ENCODE data around the gene PSMB7. TPM values are rescaled to one million over a fixed set of nuclear protein-coding genes. Genes with fewer than 3 reads are reported as not detected.

Gene PSMB7
- total RNA-seq, 1 experiment from 2014 or later: 187 TPM

DNA sequence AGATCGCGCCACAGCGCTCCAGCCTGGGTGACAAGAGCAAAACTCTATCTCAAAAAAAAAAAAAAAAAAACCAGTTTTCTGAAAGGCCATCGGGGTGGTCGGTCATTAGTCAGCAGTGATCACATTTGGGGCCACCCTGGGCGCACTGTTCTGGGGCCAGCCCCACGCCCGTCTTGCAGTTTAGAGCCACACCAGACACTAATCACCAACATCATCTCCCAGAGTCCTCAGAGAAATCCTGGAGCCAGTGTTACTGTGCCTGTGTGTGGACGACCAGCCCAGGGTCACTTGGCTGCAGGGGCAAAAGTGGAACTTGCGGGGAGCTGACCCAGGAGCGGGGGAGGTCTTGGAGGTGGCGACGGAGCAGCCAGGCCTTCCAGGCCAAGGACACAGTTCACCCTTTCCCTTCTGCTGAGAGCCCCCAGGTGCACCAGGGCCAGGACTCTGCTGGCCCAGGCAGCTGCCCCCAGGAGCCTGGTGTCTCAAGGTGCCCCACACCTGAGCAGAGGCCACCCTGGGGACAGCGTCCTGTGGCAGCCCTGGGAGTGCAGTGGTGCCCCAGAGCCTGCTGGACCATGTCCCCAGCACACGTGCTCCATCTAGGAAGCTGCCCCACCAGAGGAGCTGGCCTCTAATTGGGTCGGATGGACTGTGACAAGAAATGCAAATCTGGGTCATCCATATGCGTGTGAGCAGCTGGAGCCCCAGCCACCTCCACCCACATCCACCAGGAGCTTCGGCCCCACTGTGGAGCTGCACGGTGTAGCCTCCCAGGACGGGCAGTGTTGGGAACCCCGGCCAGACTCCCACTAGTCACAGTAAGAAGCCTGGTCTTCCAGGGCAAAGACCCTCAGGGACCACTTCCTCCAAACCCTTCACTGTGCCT is 106.4 kb downstream of the PSMB7 start:
- Mint-ChIP-seq H3K4me3 (no peak overlapping the region), H3K36me3 (no peaks in the 10 kb centered on the region), H3K4me1 (peaks cover 5% of the 10 kb centered on the region; the same call in 1 of the 2 replicates), H3K27me3 (ENCODE audit: low read depth) (no peaks in the 10 kb centered on the region), H3K27ac (no peak overlapping the region), H3K9me3 (no peaks in the 10 kb centered on the region)
- CTCF ChIA-PET: interaction anchor here (1.6 to 4.7 kb wide), 2 partner anchors 12 to 17 kb away, joined by 6 to 19 read pairs; no protein-coding TSS in a partner anchor
- TF ChIP-seq JAZF1 (CRISPR knock-in tag; IDR thresholded peaks at IDR 0.05): no peak
- no peak for TF ChIP-seq TEAD1 (CRISPR knock-in tag; IDR thresholded peaks at IDR 0.05)
- no peak for TF ChIP-seq GTF2I (CRISPR knock-in tag; conservative IDR thresholded peaks at IDR 0.05)
- no peak for TF ChIP-seq SOX15 (CRISPR knock-in tag; IDR thresholded peaks at IDR 0.05)
- TF ChIP-seq, protein P1, sequence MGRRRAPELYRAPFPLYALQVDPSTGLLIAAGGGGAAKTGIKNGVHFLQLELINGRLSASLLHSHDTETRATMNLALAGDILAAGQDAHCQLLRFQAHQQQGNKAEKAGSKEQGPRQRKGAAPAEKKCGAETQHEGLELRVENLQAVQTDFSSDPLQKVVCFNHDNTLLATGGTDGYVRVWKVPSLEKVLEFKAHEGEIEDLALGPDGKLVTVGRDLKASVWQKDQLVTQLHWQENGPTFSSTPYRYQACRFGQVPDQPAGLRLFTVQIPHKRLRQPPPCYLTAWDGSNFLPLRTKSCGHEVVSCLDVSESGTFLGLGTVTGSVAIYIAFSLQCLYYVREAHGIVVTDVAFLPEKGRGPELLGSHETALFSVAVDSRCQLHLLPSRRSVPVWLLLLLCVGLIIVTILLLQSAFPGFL (CRISPR knock-in tag; IDR thresholded peaks at IDR 0.05; ENCODE audit: borderline replicate concordance): no peak
- TF ChIP-seq, protein P2, sequence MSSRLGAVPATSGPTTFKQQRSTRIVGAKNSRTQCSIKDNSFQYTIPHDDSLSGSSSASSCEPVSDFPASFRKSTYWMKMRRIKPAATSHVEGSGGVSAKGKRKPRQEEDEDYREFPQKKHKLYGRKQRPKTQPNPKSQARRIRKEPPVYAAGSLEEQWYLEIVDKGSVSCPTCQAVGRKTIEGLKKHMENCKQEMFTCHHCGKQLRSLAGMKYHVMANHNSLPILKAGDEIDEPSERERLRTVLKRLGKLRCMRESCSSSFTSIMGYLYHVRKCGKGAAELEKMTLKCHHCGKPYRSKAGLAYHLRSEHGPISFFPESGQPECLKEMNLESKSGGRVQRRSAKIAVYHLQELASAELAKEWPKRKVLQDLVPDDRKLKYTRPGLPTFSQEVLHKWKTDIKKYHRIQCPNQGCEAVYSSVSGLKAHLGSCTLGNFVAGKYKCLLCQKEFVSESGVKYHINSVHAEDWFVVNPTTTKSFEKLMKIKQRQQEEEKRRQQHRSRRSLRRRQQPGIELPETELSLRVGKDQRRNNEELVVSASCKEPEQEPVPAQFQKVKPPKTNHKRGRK (CRISPR knock-in tag; IDR thresholded peaks at IDR 0.05; ENCODE audit: borderline replicate concordance): no peak
- TF ChIP-seq, protein P3, sequence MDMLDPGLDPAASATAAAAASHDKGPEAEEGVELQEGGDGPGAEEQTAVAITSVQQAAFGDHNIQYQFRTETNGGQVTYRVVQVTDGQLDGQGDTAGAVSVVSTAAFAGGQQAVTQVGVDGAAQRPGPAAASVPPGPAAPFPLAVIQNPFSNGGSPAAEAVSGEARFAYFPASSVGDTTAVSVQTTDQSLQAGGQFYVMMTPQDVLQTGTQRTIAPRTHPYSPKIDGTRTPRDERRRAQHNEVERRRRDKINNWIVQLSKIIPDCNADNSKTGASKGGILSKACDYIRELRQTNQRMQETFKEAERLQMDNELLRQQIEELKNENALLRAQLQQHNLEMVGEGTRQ (CRISPR knock-in tag; IDR thresholded peaks at IDR 0.05): no peak
- no peak for TF ChIP-seq OVOL2 (CRISPR knock-in tag; IDR thresholded peaks at IDR 0.05; ENCODE audit: borderline replicate concordance)
- no peak for TF ChIP-seq ETV6 (CRISPR knock-in tag; IDR thresholded peaks at IDR 0.05)
- TF ChIP-seq, protein P4, sequence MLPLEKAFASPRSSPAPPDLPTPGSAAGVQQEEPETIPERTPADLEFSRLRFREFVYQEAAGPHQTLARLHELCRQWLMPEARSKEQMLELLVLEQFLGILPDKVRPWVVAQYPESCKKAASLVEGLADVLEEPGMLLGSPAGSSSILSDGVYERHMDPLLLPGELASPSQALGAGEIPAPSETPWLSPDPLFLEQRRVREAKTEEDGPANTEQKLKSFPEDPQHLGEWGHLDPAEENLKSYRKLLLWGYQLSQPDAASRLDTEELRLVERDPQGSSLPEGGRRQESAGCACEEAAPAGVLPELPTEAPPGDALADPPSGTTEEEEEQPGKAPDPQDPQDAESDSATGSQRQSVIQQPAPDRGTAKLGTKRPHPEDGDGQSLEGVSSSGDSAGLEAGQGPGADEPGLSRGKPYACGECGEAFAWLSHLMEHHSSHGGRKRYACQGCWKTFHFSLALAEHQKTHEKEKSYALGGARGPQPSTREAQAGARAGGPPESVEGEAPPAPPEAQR (CRISPR knock-in tag; IDR thresholded peaks at IDR 0.05): no peak
- no peak for TF ChIP-seq CREM (CRISPR knock-in tag; IDR thresholded peaks at IDR 0.05)
- TF ChIP-seq, protein P5, sequence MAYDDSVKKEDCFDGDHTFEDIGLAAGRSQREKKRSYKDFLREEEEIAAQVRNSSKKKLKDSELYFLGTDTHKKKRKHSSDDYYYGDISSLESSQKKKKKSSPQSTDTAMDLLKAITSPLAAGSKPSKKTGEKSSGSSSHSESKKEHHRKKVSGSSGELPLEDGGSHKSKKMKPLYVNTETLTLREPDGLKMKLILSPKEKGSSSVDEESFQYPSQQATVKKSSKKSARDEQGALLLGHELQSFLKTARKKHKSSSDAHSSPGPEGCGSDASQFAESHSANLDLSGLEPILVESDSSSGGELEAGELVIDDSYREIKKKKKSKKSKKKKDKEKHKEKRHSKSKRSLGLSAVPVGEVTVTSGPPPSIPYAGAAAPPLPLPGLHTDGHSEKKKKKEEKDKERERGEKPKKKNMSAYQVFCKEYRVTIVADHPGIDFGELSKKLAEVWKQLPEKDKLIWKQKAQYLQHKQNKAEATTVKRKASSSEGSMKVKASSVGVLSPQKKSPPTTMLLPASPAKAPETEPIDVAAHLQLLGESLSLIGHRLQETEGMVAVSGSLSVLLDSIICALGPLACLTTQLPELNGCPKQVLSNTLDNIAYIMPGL (CRISPR knock-in tag; IDR thresholded peaks at IDR 0.05): no peak
- TF ChIP-seq, protein P6, sequence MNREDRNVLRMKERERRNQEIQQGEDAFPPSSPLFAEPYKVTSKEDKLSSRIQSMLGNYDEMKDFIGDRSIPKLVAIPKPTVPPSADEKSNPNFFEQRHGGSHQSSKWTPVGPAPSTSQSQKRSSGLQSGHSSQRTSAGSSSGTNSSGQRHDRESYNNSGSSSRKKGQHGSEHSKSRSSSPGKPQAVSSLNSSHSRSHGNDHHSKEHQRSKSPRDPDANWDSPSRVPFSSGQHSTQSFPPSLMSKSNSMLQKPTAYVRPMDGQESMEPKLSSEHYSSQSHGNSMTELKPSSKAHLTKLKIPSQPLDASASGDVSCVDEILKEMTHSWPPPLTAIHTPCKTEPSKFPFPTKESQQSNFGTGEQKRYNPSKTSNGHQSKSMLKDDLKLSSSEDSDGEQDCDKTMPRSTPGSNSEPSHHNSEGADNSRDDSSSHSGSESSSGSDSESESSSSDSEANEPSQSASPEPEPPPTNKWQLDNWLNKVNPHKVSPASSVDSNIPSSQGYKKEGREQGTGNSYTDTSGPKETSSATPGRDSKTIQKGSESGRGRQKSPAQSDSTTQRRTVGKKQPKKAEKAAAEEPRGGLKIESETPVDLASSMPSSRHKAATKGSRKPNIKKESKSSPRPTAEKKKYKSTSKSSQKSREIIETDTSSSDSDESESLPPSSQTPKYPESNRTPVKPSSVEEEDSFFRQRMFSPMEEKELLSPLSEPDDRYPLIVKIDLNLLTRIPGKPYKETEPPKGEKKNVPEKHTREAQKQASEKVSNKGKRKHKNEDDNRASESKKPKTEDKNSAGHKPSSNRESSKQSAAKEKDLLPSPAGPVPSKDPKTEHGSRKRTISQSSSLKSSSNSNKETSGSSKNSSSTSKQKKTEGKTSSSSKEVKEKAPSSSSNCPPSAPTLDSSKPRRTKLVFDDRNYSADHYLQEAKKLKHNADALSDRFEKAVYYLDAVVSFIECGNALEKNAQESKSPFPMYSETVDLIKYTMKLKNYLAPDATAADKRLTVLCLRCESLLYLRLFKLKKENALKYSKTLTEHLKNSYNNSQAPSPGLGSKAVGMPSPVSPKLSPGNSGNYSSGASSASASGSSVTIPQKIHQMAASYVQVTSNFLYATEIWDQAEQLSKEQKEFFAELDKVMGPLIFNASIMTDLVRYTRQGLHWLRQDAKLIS (CRISPR knock-in tag; IDR thresholded peaks at IDR 0.05; ENCODE audit: borderline replicate concordance): no peak
- no peak for TF ChIP-seq ZNF121 (CRISPR knock-in tag; IDR thresholded peaks at IDR 0.05)
- POLR2A ChIA-PET: interaction anchor here (0.7 kb wide), 1 partner anchor 285 kb away, joined by 3 read pairs; no protein-coding TSS in a partner anchor
- ATAC-seq (no peak), DNase-seq (ENCODE audit: low spot score) (no peak)

Data from WTC11 (cell line).